K562 (cell line): Measurements from ENCODE around the gene UQCRHL. TPM values are rescaled to one million over a fixed set of nuclear protein-coding genes. Genes with fewer than 3 reads are reported as not detected.

Experiments used
- ARNT ChIP-seq, 2 experiments: fragments of 450-650 bp; IDR thresholded peaks; 2 replicates each; pipeline ENCODE4 v1.6.1; 2016; ENCODE audit warnings: mild to moderate bottlenecking in 1 of 2
- ATF3 ChIP-seq, 2 experiments: fragments of 450-650 bp in 1 of 2; sonication (generic) in 1 of 2; formaldehyde crosslinking in 1 of 2; IDR thresholded peaks in 1 of 2; conservative IDR thresholded peaks in 1 of 2; 2 replicates each; pipeline versions ENCODE4 v1.6.1 to v1.8.1; 2016 to 2023; ENCODE audit warnings: mild to moderate bottlenecking in 2 of 2, moderate library complexity in 2 of 2, inconsistent platforms in 1 of 2, missing genetic modification reagents in 1 of 2
- CCNT2 ChIP-seq: IDR thresholded peaks from 2 replicates; pipeline ENCODE4 v1.6.1; 2011; ENCODE audit warnings: borderline replicate concordance, low read depth, mild to moderate bottlenecking, moderate library complexity, mixed read lengths, low read length; ENCODE audit not compliant: insufficient read length; ENCODE audit errors: extremely low read depth
- DPF2 ChIP-seq: fragments of 450-650 bp; IDR thresholded peaks from 2 replicates; pipeline ENCODE4 v1.6.1; 2016
- ELF4 ChIP-seq: fragments of 450-650 bp; formaldehyde crosslinking; IDR thresholded peaks from 2 replicates; pipeline ENCODE4 v1.4.0; 2022; ENCODE audit warnings: missing genetic modification characterization
- FOS ChIP-seq: IDR thresholded peaks from 3 replicates; pipeline ENCODE4 v1.6.1; 2011; ENCODE audit not compliant: insufficient read length; ENCODE audit errors: extremely low read depth
- GATAD2A ChIP-seq: fragments of 450-650 bp; IDR thresholded peaks from 2 replicates; pipeline ENCODE4 v1.6.1; 2017
- JUNB ChIP-seq: fragments of 450-650 bp; formaldehyde crosslinking; conservative IDR thresholded peaks from 2 replicates; pipeline ENCODE4 v1.4.0; 2020; ENCODE audit warnings: mild to moderate bottlenecking
- MAZ ChIP-seq, 2 experiments: fragments of 450-650 bp in 1 of 2; sonication (generic) in 1 of 2; formaldehyde crosslinking; IDR thresholded peaks in 1 of 2; conservative IDR thresholded peaks in 1 of 2; 2 replicates each; pipeline versions ENCODE4 v1.4.0 to v1.5.0; 2020; ENCODE audit warnings: mild to moderate bottlenecking in 1 of 2, missing genetic modification reagents in 1 of 2
- MBD2 ChIP-seq: sonication (generic); IDR thresholded peaks from 2 replicates; pipeline ENCODE4 v1.6.1; 2016; ENCODE audit warnings: low read depth, borderline replicate concordance
- MLLT1 ChIP-seq, 2 experiments: fragments of 450-650 bp; IDR thresholded peaks; 2 replicates each; pipeline ENCODE4 v1.6.1; 2016
- NELFE ChIP-seq: IDR thresholded peaks from 2 replicates; pipeline ENCODE4 v1.6.1; 2011; ENCODE audit warnings: mild to moderate bottlenecking; ENCODE audit not compliant: insufficient read depth, insufficient read length
- NR1H2 ChIP-seq: sonication (generic); formaldehyde crosslinking; IDR thresholded peaks from 2 replicates; pipeline ENCODE4 v1.4.0; 2020; ENCODE audit warnings: mild to moderate bottlenecking, missing genetic modification reagents
- TAF9B ChIP-seq: fragments of 450-650 bp; IDR thresholded peaks from 2 replicates; pipeline ENCODE4 v1.6.1; 2018; ENCODE audit warnings: mild to moderate bottlenecking; ENCODE audit not compliant: partially characterized antibody
- YY1 ChIP-seq, 3 experiments: IDR thresholded peaks; 2 replicates each; pipeline ENCODE4 v1.6.1; 2011; ENCODE audit warnings: low read length in 2 of 3, mild to moderate bottlenecking in 2 of 3, moderate library complexity in 2 of 3, borderline replicate concordance in 1 of 3, control low read depth in 1 of 3, low read depth in 1 of 3; ENCODE audit not compliant: insufficient read depth in 3 of 3, insufficient replicate concordance in 2 of 3, control insufficient read depth in 1 of 3, insufficient read length in 1 of 3; ENCODE audit errors: extremely low read depth in 1 of 3
- ZBTB34 ChIP-seq: fragments of 250-450 bp; sonication (Bioruptor Pico); IDR thresholded peaks from 2 replicates; pipeline ENCODE4 v1.8.0; 2021; ENCODE audit warnings: mild to moderate bottlenecking, moderate library complexity
- ZNF384 ChIP-seq: IDR thresholded peaks from 2 replicates; pipeline ENCODE4 v1.6.1; 2012; ENCODE audit warnings: low read depth, low read length, improper control_type of control experiment
- ZNF449 ChIP-seq: fragments of 250-450 bp; sonication (Bioruptor Pico); IDR thresholded peaks from 2 replicates; pipeline ENCODE4 v1.8.0; 2022; ENCODE audit warnings: moderate library complexity, mild to moderate bottlenecking, inconsistent platforms
- ZNF57 ChIP-seq: fragments of 450-650 bp; formaldehyde crosslinking; IDR thresholded peaks from 2 replicates; pipeline ENCODE4 v1.4.0; 2020; ENCODE audit warnings: mild to moderate bottlenecking, moderate library complexity
- ZNF707 ChIP-seq: fragments of 250-450 bp; sonication (Bioruptor Pico); conservative IDR thresholded peaks from 2 replicates; pipeline ENCODE4 v1.8.0; 2022; ENCODE audit warnings: inconsistent platforms, mild to moderate bottlenecking, moderate library complexity
- ZNF830 ChIP-seq: fragments of 250-450 bp; sonication (Bioruptor Pico); IDR thresholded peaks from 2 replicates; pipeline ENCODE4 v1.5.0; 2021; ENCODE audit warnings: mild to moderate bottlenecking
- polyA plus RNA-seq, 8 experiments: library from polyadenylated mRNA; depleted of rRNA in 4 of 8; stranded (reverse) in 5 of 8; unstranded in 3 of 8; fragments of >200 nt; fragmentation: Nextera tagmentation in 2 of 8; fragmentation: Illumina TruSeq in 1 of 8; extraction: Ambion mirVana in 2 of 8; extraction: Trizol in 1 of 8; gene quantifications; 2 replicates each; pipeline versions ENCODE4 v1.2.1 to v1.2.3, GENCODE V29; 2011 to 2014; ENCODE audit warnings: inconsistent platforms in 1 of 8, missing spikeins in 1 of 8
- total RNA-seq, 7 experiments: library from RNA; depleted of rRNA in 6 of 7; stranded (reverse); fragments of >200 nt in 6 of 7; fragmentation: Illumina TruSeq in 2 of 7; extraction: Trizol in 2 of 7; gene quantifications; 2 replicates each; pipeline versions ENCODE4 v1.2.1 to v1.2.3, GENCODE V29; 2011 to 2021; ENCODE audit warnings: low replicate concordance in 1 of 7

The UQCRHL gene
- total and polyA plus RNA-seq, 9 of the 15 experiments (the other 6 are each of a cell fraction or from before 2014, with no cell fraction given): 5.1 to 41.3 (median 21.8) TPM

- TF ChIP-seq YY1 (IDR thresholded peaks at IDR 0.05; ENCODE audit: borderline replicate concordance in 1 of 3, control insufficient read depth in 1 of 3, extremely low read depth in 1 of 3, insufficient read depth in 3 of 3, insufficient read length in 1 of 3, insufficient replicate concordance in 2 of 3, low read depth in 1 of 3, low read length in 2 of 3): peak; percentile 68 to 93 (median 77)
- no peak for TF ChIP-seq ZNF57 (CRISPR knock-in tag)
- TF ChIP-seq NR1H2 (CRISPR knock-in tag): 0 out of 2 replicates have a peak, but pooled peaks have one; percentile 70
- peak; percentile 56; the same call in 1 of the 2 replicates for TF ChIP-seq ZNF707 (CRISPR knock-in tag)
- peak; percentile 88 for TF ChIP-seq TAF9B
- 0 out of 2 replicates have a peak, but pooled peaks have one; percentile 25 for TF ChIP-seq MBD2
- TF ChIP-seq ZNF384: no peak; the same call in none of the 2 replicates
- TF ChIP-seq MLLT1 (IDR thresholded peaks at IDR 0.05): peak; percentile 46 to 81; a peak in 3 of 4 replicates
- no peak for TF ChIP-seq FOS
- no peak for TF ChIP-seq NELFE
- no peak for TF ChIP-seq ZNF449 (CRISPR knock-in tag)
- no peak for TF ChIP-seq ATF3 (IDR thresholded peaks at IDR 0.05)
- no peak for TF ChIP-seq ATF3 (CRISPR knock-in tag; conservative IDR thresholded peaks at IDR 0.05)
- TF ChIP-seq MAZ (CRISPR knock-in tag; conservative IDR thresholded peaks at IDR 0.05 in 1 of 2, IDR thresholded peaks at IDR 0.05 in 1 of 2): peak; percentile 89 to 94
- 0 out of 2 replicates have a peak, but pooled peaks have one; percentile 34 for TF ChIP-seq GATAD2A
- TF ChIP-seq ZNF830 (CRISPR knock-in tag): no peak
- no peak; the same call in 1 of the 2 replicates for TF ChIP-seq DPF2
- 0 out of 2 replicates have a peak, but pooled peaks have one; percentile 69 for TF ChIP-seq ELF4
- peak; percentile 34 to 63; a peak in 2 of 4 replicates for TF ChIP-seq ARNT (IDR thresholded peaks at IDR 0.05)
- TF ChIP-seq CCNT2: peak; percentile 96
- TF ChIP-seq JUNB: no peak
- TF ChIP-seq ZBTB34 (CRISPR knock-in tag): no peak
These were observed 28.5 kb upstream of the UQCRHL start (continued) for GRCh38 chr1:15835741-15836510.
